H9 (cell line): Measurements from ENCODE around the gene MALRD1. TPM values are rescaled to one million over a fixed set of nuclear protein-coding genes. Genes with fewer than 3 reads are reported as not detected.

Source experiments
- DNase-seq: peaks from one replicate; pipeline ENCODE4 v3.0.0-alpha.2; 2017
- H2AFZ ChIP-seq: one replicate; pipeline ENCODE4 v1.6.1; 2013; ENCODE audit warnings: mild to moderate bottlenecking, low read length, control low read depth, moderate library complexity
- H2AK5ac ChIP-seq: 2 replicates; pipeline ENCODE4 v1.6.1; 2013; ENCODE audit warnings: low read length, control low read depth, mixed read lengths; ENCODE audit not compliant: insufficient read length
- H2BK120ac ChIP-seq: one replicate; pipeline ENCODE4 v1.6.1; 2013; ENCODE audit warnings: low read depth, mild to moderate bottlenecking, low read length, control low read depth, inconsistent platforms; ENCODE audit not compliant: poor library complexity, severe bottlenecking
- H2BK12ac ChIP-seq: 2 replicates; pipeline ENCODE4 v1.6.1; 2013; ENCODE audit warnings: low read length, control low read depth, mixed read lengths, low read depth; ENCODE audit not compliant: insufficient read length
- H2BK15ac ChIP-seq: 2 replicates; pipeline ENCODE4 v1.6.1; 2013; ENCODE audit warnings: low read depth, low read length, control low read depth
- H2BK20ac ChIP-seq: one replicate; pipeline ENCODE4 v1.6.1; 2013; ENCODE audit warnings: low read depth, mild to moderate bottlenecking, low read length, control low read depth, inconsistent platforms; ENCODE audit not compliant: poor library complexity, severe bottlenecking
- H2BK5ac ChIP-seq: 2 replicates; pipeline ENCODE4 v1.6.1; 2013; ENCODE audit warnings: low read length, control low read depth, mixed read lengths; ENCODE audit not compliant: insufficient read length
- H3K14ac ChIP-seq: 2 replicates; pipeline ENCODE4 v1.6.1; 2013; ENCODE audit warnings: low read length, control low read depth; ENCODE audit not compliant: insufficient read depth
- H3K18ac ChIP-seq: 2 replicates; pipeline ENCODE4 v1.6.1; 2013; ENCODE audit warnings: low read depth, mild to moderate bottlenecking, mixed read lengths, low read length, control low read depth; ENCODE audit not compliant: insufficient read length
- H3K23ac ChIP-seq: 2 replicates; pipeline ENCODE4 v1.6.1; 2013; ENCODE audit warnings: low read length, control low read depth, mixed read lengths, low read depth; ENCODE audit not compliant: insufficient read length
- H3K23me2 ChIP-seq: 2 replicates; pipeline ENCODE4 v1.6.1; 2013; ENCODE audit warnings: low read depth, mild to moderate bottlenecking, mixed read lengths, low read length, control low read depth; ENCODE audit not compliant: insufficient read length, poor library complexity, severe bottlenecking
- H3K27ac ChIP-seq: 2 replicates; pipeline ENCODE4 v1.5.1; 2013; ENCODE audit warnings: low read length, control low read depth, mixed read lengths, low read depth; ENCODE audit not compliant: insufficient read length
- H3K27me3 ChIP-seq: 2 replicates; pipeline ENCODE4 v1.6.1; 2013; ENCODE audit warnings: low read length, control low read depth, inconsistent platforms; ENCODE audit not compliant: insufficient read depth
- H3K4ac ChIP-seq: 2 replicates; pipeline ENCODE4 v1.6.1; 2013; ENCODE audit warnings: low read depth, mild to moderate bottlenecking, control low read depth, inconsistent platforms, low read length, moderate library complexity
- H3K4me1 ChIP-seq: 2 replicates; pipeline ENCODE4 v1.6.1; 2013; ENCODE audit warnings: low read length, control low read depth, inconsistent platforms; ENCODE audit not compliant: insufficient read depth
- H3K4me2 ChIP-seq: 2 replicates; pipeline ENCODE4 v1.6.1; 2013; ENCODE audit warnings: low read length, control low read depth, mixed read lengths; ENCODE audit not compliant: insufficient read length, insufficient read depth
- H3K56ac ChIP-seq: 2 replicates; pipeline ENCODE4 v1.6.1; 2013; ENCODE audit warnings: low read depth, mild to moderate bottlenecking, mixed read lengths, low read length, control low read depth; ENCODE audit not compliant: insufficient read length
- H3K79me1 ChIP-seq: 2 replicates; pipeline ENCODE4 v1.6.1; 2013; ENCODE audit warnings: low read depth, mild to moderate bottlenecking, moderate library complexity, low read length, control low read depth, inconsistent platforms; ENCODE audit not compliant: insufficient read depth, poor library complexity, severe bottlenecking
- H3K79me2 ChIP-seq: 2 replicates; pipeline ENCODE4 v1.6.1; 2013; ENCODE audit warnings: low read length, control low read depth, inconsistent platforms; ENCODE audit not compliant: insufficient read depth
- H3K9ac ChIP-seq: 2 replicates; pipeline ENCODE4 v1.6.1; 2013; ENCODE audit warnings: low read length, control low read depth, mixed read lengths; ENCODE audit not compliant: insufficient read length; ENCODE audit errors: extremely low read depth
- H3K9me3 ChIP-seq: one replicate; pipeline ENCODE4 v1.6.1; 2013; ENCODE audit warnings: low read depth, low read length, inconsistent platforms; ENCODE audit not compliant: control insufficient read depth
- H3T11ph ChIP-seq: one replicate; pipeline ENCODE4 v1.6.1; 2013; ENCODE audit warnings: mild to moderate bottlenecking, low read length, control low read depth, inconsistent platforms
- H4K20me1 ChIP-seq: one replicate; pipeline ENCODE4 v1.6.1; 2013; ENCODE audit not compliant: control insufficient read depth, insufficient read length, insufficient read depth
- H4K5ac ChIP-seq: 2 replicates; pipeline ENCODE4 v1.6.1; 2013; ENCODE audit warnings: low read depth, mild to moderate bottlenecking, mixed read lengths, low read length, control low read depth; ENCODE audit not compliant: insufficient read length
- H4K8ac ChIP-seq: replicated peaks from 2 replicates; pipeline ENCODE4 v1.6.1; 2013; ENCODE audit warnings: low read length, control low read depth, mixed read lengths, low read depth; ENCODE audit not compliant: insufficient read length
- H4K91ac ChIP-seq: 2 replicates; pipeline ENCODE4 v1.6.1; 2013; ENCODE audit warnings: low read depth, mild to moderate bottlenecking, moderate library complexity, mixed read lengths, low read length, control low read depth; ENCODE audit not compliant: insufficient read length
- H3K27ac Mint-ChIP-seq, 3 experiments: 2 replicates in 2 of 3; 3 replicates in 1 of 3; pipeline ENCODE4 v1.8.0; 2020 to 2021; ENCODE audit warnings: mixed read lengths in 3 of 3, mild to moderate bottlenecking in 1 of 3, moderate library complexity in 1 of 3
- H3K27me3 Mint-ChIP-seq: 2 replicates; pipeline ENCODE4 v1.8.0; 2021; ENCODE audit warnings: low read depth, mild to moderate bottlenecking, moderate library complexity, mixed read lengths
- H3K36me3 Mint-ChIP-seq, 3 experiments: 2 replicates in 2 of 3; 3 replicates in 1 of 3; pipeline ENCODE4 v1.8.0; 2020 to 2021; ENCODE audit warnings: low read depth in 3 of 3, mixed read lengths in 3 of 3; ENCODE audit not compliant: insufficient read depth in 1 of 3
- H3K4me1 Mint-ChIP-seq, 2 experiments: 2 replicates each; pipeline ENCODE4 v1.8.0; 2020; ENCODE audit warnings: mixed read lengths in 2 of 2
- H3K4me3 Mint-ChIP-seq, 2 experiments: 2 replicates in 1 of 2; 3 replicates in 1 of 2; pipeline ENCODE4 v1.8.0; 2020 to 2021; ENCODE audit warnings: mild to moderate bottlenecking in 2 of 2, mixed read lengths in 2 of 2, moderate library complexity in 1 of 2
- H3K9me3 Mint-ChIP-seq, 2 experiments: 2 replicates in 1 of 2; 3 replicates in 1 of 2; pipeline ENCODE4 v1.8.0; 2020; ENCODE audit warnings: mild to moderate bottlenecking in 2 of 2, mixed read lengths in 2 of 2, moderate library complexity in 1 of 2
- CTCF ChIP-seq: fragments of 200-600 bp; sonication (generic); conservative IDR thresholded peaks from 3 replicates; pipeline ENCODE4 v1.8.0; 2021; ENCODE audit warnings: antibody characterized with exemption, mild to moderate bottlenecking
- WGBS: extraction: QIAGEN DNeasy Blood & Tissue Kit; methylation state at CpG from one replicate; pipeline ENCODE4 v1.1.7; 2013; ENCODE audit warnings: missing lambda C conversion rate, low lambda C conversion rate, mixed read lengths; ENCODE audit not compliant: insufficient read length; ENCODE audit errors: extremely low coverage; 5-methylcytosine and 5-hydroxymethylcytosine counted together
- total RNA-seq: library from RNA; stranded (reverse); gene quantifications from 2 replicates; pipeline ENCODE4 v1.2.1, GENCODE V29; 2021

MALRD1 gene
- total RNA-seq, 1 experiment from 2014 or later, result 0.20 TPM

- no peak overlapping the region for H3K27ac Mint-ChIP-seq
- Histone ChIP-seq H2BK12ac (no peak overlapping the region), H3K23ac (no peak overlapping the region), H3K79me2 (no peaks in the 10 kb centered on the region), H4K8ac (no peak overlapping the region), H4K5ac (no peak overlapping the region), H2AK5ac (no peak overlapping the region), H2BK20ac (no peak overlapping the region), H2BK5ac (no peak overlapping the region), H3K4me2 (no peak overlapping the region), H2AFZ (no peak overlapping the region), H2BK15ac (no peak overlapping the region), H3K79me1 (no peaks in the 10 kb centered on the region), H4K91ac (no peak overlapping the region), H3K23me2 (no peaks in the 10 kb centered on the region), H3K18ac (no peak overlapping the region), H3K9ac (no peak overlapping the region), H3K4me1 (no peaks in the 10 kb centered on the region; the same call in 1 of the 2 replicates), H2BK120ac (no peak overlapping the region), H3K4ac (no peak overlapping the region), H3K14ac (no peak overlapping the region), H4K20me1 (no peaks in the 10 kb centered on the region), H3K56ac (no peak overlapping the region), H3K27ac (no peak overlapping the region), H3T11ph (no peak overlapping the region), H3K27me3 (no peaks in the 10 kb centered on the region), H3K9me3 (no peaks in the 10 kb centered on the region)
- no CpG with 5 or more reads among the region's 3 CpGs for WGBS
- no peaks in the 10 kb centered on the region for H3K27me3 Mint-ChIP-seq
- no peak overlapping the region for H3K4me3 Mint-ChIP-seq
- peaks cover 5 to 7% of the 10 kb centered on the region in 2 experiments; a peak in 3 of 4 replicates for H3K4me1 Mint-ChIP-seq
- DNase-seq, result no peak
- peaks cover 0 to 16% (median 2%) of the 10 kb centered on the region in 3 experiments; a peak in 2 of 7 replicates for H3K36me3 Mint-ChIP-seq
- peaks cover 6 to 11% of the 10 kb centered on the region in 2 experiments; a peak in 4 of 5 replicates for H3K9me3 Mint-ChIP-seq
- no peak for TF ChIP-seq CTCF
Observed at GRCh38 chr10:19683356-19683755, 634.8 kb downstream of the MALRD1 start.
